Duodenal mucosa (tissue), 2 donors: ENCODE measurements around the gene PTH2R.
"Not testable (repeated sequence)": the region's sequence is repeated elsewhere in the genome, so short reads cannot be mapped to it uniquely, and the experiment has no call there.

Experiments
- H3K27ac ChIP-seq: one replicate; pipeline ENCODE4 v1.7.0; 2013; ENCODE audit warnings: low read depth, low read length
- H3K27me3 ChIP-seq, 2 donors: one replicate each; pipeline ENCODE4 v1.7.0; 2013; ENCODE audit warnings: low read length in 2 of 2, control low read depth in 1 of 2; ENCODE audit not compliant: insufficient read depth in 2 of 2, control insufficient read depth in 1 of 2
- H3K36me3 ChIP-seq, 2 donors: one replicate each; pipeline ENCODE4 v1.7.0; 2013; ENCODE audit warnings: low read length in 2 of 2, control low read depth in 1 of 2; ENCODE audit not compliant: insufficient read depth in 2 of 2, control insufficient read depth in 1 of 2
- H3K4me1 ChIP-seq, 2 donors: one replicate each; pipeline ENCODE4 v1.7.0; 2013; ENCODE audit warnings: low read length in 2 of 2, control low read depth in 1 of 2; ENCODE audit not compliant: insufficient read depth in 2 of 2, control insufficient read depth in 1 of 2
- H3K4me3 ChIP-seq, 2 donors: one replicate each; pipeline ENCODE4 v1.7.0; 2013; ENCODE audit warnings: low read length in 2 of 2, low read depth in 1 of 2
- H3K9ac ChIP-seq, 2 donors: one replicate each; pipeline ENCODE4 v1.7.0; 2013; ENCODE audit warnings: low read length in 2 of 2, low read depth in 1 of 2
- H3K9me3 ChIP-seq, 2 donors: one replicate each; pipeline ENCODE4 v1.7.0; 2013; ENCODE audit warnings: low read length in 2 of 2, control low read depth in 1 of 2; ENCODE audit not compliant: control insufficient read depth in 1 of 2

Gene PTH2R

DNA sequence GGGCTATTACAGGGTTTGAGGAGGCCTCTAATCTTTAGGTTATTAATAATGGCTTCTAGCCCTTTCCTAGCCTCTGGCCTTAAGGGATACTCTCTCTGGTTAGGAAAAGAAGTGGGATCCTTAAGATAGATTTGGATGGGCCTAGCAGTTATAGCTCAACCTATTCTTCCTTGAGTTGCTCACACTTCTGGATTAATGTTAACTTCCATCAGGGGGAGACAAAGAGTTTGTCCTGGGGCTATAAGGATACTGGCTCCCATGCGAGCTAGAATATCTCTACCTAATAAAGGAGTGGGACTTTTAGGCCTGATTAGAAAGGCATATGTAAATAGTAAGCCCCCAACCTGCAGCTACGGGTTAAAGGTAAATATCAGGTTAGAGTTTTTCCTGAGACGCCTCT lies 14.3 kb upstream of the PTH2R start:
- H3K4me1 ChIP-seq: no peaks in the 10 kb centered on the region
- H3K9ac ChIP-seq: no peak overlapping the region
- H3K9me3 ChIP-seq: peaks cover 12 to 15% of the 10 kb centered on the region in 2 donors
- no peaks in the 10 kb centered on the region for H3K36me3 ChIP-seq
- no peak overlapping the region for H3K27ac ChIP-seq
- no peak overlapping the region for H3K4me3 ChIP-seq
- H3K27me3 ChIP-seq: no peaks in the 10 kb centered on the region

DNA sequence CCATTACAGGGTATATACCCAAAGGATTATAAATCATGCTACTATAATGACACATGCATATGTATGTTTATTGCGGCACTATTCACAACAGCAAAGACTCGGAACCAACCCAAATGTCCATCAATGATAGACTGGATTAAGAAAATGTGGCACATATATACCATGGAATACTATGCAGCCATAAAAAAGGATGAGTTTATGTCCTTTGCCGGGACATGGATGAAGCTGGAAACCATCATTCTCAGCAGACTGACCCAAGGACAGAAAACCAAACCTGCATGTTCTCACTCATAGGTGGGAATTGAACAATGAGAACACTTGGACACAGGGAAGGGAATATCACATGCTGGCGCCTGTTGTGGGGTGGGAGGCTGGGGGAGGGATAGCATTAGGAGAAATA lies 9.8 kb upstream of the PTH2R start:
- H3K27ac ChIP-seq, H3K36me3 ChIP-seq, H3K4me1 ChIP-seq, H3K4me3 ChIP-seq, H3K27me3 ChIP-seq, H3K9ac ChIP-seq: not testable (repeated sequence)
- H3K9me3 ChIP-seq: peaks cover 12 to 15% of the 10 kb centered on the region in 2 donors

DNA sequence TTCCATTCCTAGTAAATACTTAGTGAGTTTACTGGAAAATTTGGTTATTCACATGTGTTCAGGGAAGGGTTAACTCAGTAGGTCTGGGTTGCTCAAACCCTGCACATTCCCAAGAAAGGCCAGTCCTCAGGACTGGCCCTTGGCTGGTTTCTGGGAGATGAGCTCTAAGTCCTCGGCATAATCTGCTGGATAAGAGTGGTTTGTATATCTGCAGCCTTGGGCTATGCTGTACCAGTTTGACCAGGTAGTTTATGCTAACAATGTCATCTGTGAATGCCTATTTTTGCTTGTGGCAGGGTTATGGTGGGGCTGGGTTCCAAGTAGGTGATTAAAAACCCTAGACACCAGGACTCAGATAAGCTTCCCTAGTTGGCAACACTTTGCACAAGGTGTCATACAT lies 7.4 kb upstream of the PTH2R start:
- H3K27ac ChIP-seq: no peak overlapping the region
- no peaks in the 10 kb centered on the region for H3K36me3 ChIP-seq
- H3K9me3 ChIP-seq: peaks cover 3 to 6% of the 10 kb centered on the region in 2 donors
- no peaks in the 10 kb centered on the region for H3K4me1 ChIP-seq
- no peak overlapping the region for H3K4me3 ChIP-seq
- H3K9ac ChIP-seq: no peak overlapping the region
- peaks cover 3 to 4% of the 10 kb centered on the region in 2 donors for H3K27me3 ChIP-seq

DNA sequence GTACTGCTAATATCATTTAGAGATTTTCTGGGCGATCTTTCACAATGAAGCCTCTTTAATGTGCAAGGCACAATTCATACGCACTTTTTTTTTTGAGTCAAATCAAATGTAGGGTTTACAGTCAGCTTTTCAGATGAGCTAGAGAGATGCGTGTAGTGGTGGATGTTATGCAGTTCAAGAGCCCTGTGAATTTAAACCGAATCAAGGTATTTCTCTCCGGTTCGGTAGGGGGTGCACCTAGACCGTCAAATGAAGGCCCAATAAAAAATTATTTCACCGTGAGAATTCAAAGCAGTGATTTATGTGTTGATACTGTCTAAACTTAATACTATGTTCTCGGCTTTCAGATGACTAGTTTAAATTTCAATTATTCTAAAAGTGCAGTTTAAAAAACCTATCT lies 1.1 kb downstream of the PTH2R start:
- Histone ChIP-seq H3K36me3 (no peaks in the 10 kb centered on the region), H3K4me3 (no peak overlapping the region), H3K27ac (no peak overlapping the region), H3K27me3 (peaks cover 15 to 25% of the 10 kb centered on the region in 2 donors), H3K9ac (no peak overlapping the region), H3K4me1 (no peaks in the 10 kb centered on the region), H3K9me3 (no peaks in the 10 kb centered on the region)

DNA sequence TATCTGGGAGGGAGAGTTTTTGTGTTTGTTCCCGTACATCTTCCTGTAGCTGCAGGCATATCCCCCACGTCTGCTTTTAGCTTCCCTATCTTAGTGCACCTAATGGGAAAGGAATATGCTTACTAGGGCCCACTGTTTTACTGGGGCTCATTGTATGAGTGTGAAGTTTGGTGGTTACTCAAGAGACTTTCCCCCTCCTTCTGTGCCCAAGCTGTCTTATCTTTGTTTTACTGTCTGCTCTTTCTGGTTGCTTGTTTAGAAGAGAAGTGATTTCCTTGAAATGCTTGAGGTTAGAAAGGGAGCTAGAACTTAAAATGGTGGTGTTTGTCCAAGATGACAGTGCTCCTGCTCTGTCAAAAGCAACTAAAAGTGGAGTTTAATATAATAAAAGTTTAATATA lies 7.3 kb downstream of the PTH2R start:
- Histone ChIP-seq H3K4me3 (no peak overlapping the region), H3K4me1 (no peaks in the 10 kb centered on the region), H3K9me3 (no peaks in the 10 kb centered on the region), H3K27ac (no peak overlapping the region), H3K36me3 (no peaks in the 10 kb centered on the region), H3K27me3 (no peaks in the 10 kb centered on the region), H3K9ac (no peak overlapping the region)

DNA sequence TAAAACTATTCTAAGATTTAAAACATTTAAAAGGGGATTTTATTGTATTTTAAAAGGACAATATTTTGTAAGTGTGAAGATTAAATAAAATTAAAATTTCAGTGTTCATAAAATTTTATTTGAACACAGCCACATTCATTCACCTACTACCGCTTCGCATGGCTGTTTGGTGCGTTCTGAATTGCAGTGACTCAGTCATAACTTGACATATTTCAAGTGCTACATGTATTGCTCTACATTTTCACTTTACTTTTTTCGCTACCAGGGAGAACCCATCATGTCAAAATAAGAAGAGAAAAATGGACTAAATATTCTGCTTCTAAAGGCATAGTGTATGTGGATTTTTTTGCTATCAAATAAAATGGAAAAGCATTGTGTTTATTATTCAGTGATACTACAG lies 8.7 kb downstream of the PTH2R start:
- H3K27me3 ChIP-seq: no peaks in the 10 kb centered on the region
- no peak overlapping the region for H3K9ac ChIP-seq
- H3K27ac ChIP-seq: no peak overlapping the region
- no peaks in the 10 kb centered on the region for H3K9me3 ChIP-seq
- H3K36me3 ChIP-seq: no peaks in the 10 kb centered on the region
- H3K4me1 ChIP-seq: no peaks in the 10 kb centered on the region
- no peak overlapping the region for H3K4me3 ChIP-seq

DNA sequence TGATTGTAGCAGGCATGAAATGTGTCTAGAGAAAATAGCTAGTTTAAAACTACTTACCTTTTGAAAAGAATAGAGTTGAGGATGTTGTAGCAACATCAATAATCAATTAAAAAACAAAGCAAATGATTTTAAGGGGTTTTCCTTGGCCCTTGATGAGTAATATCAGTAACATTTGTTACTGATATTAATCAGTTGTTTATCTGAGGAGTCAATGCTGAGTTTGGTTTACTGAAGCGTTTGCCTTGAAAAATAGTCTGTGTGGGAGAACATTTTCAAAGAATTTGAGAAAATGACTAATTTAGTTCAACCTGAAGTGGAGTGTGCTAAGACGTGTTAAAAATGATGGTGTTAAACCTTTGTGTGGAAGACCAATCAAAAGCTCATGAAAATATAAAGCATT lies 9.3 kb downstream of the PTH2R start:
- H3K4me1 ChIP-seq: no peaks in the 10 kb centered on the region
- H3K27me3 ChIP-seq: no peaks in the 10 kb centered on the region
- no peaks in the 10 kb centered on the region for H3K9me3 ChIP-seq
- H3K27ac ChIP-seq: no peak overlapping the region
- H3K9ac ChIP-seq: no peak overlapping the region
- H3K36me3 ChIP-seq: no peaks in the 10 kb centered on the region
- no peak overlapping the region for H3K4me3 ChIP-seq

DNA sequence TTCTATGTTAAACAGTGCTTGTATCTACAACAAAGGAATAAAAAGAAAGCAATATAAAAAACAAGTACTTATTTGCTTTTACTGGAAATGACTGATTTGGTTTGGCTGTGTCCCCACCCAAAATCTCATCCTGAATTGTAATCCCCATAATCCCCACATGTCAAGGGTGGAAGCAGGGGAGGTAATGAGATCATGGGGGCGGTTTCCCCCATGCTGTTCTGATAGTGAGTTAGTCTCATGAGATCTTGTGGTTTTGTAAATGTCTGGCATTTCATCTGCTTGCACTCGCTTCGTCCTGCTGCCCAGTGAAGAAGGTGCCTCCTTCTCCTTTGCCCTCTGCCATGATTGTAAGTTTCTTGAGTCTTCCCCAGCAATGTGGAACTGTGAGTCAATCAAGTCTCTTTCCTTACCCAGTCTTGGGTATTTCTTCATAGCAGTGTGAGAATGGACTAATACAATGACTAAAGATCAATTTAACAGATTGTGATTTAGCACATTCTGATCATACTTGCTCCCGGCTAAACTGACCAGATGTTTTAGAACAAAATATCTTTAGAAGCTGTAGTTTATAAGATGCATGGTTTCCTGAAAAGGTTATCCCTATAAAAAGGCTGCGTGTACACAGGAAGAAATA lies 19.9 kb downstream of the PTH2R start:
- Histone ChIP-seq H3K4me3 (no peak overlapping the region), H3K36me3 (no peaks in the 10 kb centered on the region), H3K4me1 (no peaks in the 10 kb centered on the region), H3K9me3 (no peaks in the 10 kb centered on the region), H3K27me3 (no peaks in the 10 kb centered on the region), H3K9ac (no peak overlapping the region), H3K27ac (no peak overlapping the region)

DNA sequence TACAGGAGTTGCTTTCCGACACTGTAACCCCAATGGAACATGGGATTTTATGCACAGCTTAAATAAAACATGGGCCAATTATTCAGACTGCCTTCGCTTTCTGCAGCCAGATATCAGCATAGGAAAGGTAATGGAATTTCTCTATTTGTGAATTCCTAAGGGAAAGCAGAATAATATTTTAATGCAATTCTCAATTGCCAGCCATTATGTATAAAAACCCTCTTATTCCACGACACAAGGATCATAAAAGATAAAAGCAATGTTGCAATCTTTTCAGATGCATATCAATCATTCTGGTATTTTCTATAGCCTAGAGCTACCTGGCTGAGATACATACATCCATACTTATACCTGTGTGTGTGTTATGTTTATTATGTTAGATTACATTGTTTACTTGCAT lies 31.2 kb downstream of the PTH2R start:
- H3K27ac ChIP-seq: no peak overlapping the region

DNA sequence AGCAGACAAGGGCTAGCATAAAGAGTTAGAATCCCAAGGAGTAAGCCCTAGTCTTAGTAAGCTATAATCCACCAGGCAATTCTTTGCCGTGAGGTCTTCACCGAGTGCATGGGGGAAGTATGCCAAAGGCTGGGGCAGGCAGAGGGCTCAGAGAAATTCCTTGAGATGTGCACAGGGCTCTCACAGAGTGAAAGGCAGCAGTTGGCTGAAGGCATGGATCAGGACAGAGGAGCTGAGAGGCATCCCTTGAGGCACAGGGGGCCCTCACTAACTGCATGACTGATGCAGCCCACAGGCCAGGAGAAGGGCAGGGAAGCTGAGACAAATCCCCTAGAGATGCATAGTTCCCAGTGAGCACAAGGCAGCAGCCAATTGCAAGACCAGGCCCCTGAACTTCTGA lies 34.1 kb downstream of the PTH2R start:
- Histone ChIP-seq H3K9ac (no peak overlapping the region), H3K27ac (no peak overlapping the region), H3K4me3 (no peak overlapping the region), H3K4me1 (no peaks in the 10 kb centered on the region), H3K27me3 (peaks cover 0 to 5% of the 10 kb centered on the region in 2 donors), H3K9me3 (no peaks in the 10 kb centered on the region), H3K36me3 (no peaks in the 10 kb centered on the region)

More for the DNA sequence above, 31.2 kb downstream of the PTH2R start:
- Histone ChIP-seq H3K4me1 (no peaks in the 10 kb centered on the region), H3K27me3 (peaks cover 0 to 5% of the 10 kb centered on the region in 2 donors), H3K9ac (no peak overlapping the region), H3K36me3 (no peaks in the 10 kb centered on the region), H3K9me3 (no peaks in the 10 kb centered on the region), H3K4me3 (no peak overlapping the region)

DNA sequence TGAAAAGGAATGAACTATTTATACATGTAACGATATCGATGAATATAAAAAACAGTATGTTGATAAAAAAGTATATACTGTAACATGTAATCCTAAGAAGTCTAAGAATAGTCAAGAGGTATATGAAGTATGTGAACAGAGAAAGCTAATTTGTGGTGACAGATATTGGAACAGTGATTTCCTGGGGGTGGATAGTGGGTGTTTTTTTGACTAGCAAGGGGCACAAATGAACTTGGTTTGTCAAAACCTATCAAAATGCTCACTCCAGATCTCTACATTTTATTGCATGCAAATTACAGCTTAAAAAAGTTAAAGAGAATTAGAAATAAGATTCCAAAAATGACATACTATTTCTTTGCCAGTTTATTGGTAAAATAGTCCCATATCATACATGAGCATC lies 35.4 kb downstream of the PTH2R start:
- Histone ChIP-seq H3K27me3 (no peaks in the 10 kb centered on the region), H3K27ac (no peak overlapping the region), H3K9me3 (no peaks in the 10 kb centered on the region), H3K4me1 (no peaks in the 10 kb centered on the region), H3K4me3 (no peak overlapping the region), H3K36me3 (no peaks in the 10 kb centered on the region), H3K9ac (no peak overlapping the region)
